HG03108 (cell line): ENCODE results near the gene GEN1.

Source experiments
- ATAC-seq: cut with Tn5 transposase; IDR thresholded peaks from one replicate; pipeline ENCODE4 v1.9.1; 2021; ENCODE audit warnings: moderate library complexity; ENCODE audit not compliant: unreplicated experiment

Gene GEN1

DNA sequence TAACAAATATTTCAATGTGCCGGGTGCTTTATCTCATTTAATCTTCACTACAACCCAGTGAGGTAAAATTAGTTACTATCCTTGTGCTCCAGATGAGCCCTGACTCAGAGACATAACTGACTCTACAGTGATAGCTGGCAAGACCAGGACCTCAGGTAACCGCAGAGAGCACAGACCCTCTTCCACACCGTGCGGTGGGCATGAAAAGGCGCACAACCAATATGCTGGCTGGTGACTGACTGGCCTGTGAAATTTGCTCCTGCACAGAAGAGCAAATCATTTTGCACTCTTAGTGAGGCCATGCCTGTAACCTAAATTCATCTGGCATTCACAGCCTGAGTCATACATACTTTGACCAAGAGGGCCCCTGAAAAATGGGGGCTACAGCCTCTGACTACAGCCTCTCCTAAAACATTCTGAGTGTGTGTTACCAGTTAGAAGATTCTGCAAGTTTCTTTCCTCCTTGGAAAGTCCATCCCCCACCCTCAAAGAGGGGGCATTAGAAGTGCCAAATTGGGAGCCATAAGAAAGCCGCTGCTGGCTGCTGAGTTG lies 39.9 kb downstream of the GEN1 start:
- ATAC-seq, result no peak

DNA sequence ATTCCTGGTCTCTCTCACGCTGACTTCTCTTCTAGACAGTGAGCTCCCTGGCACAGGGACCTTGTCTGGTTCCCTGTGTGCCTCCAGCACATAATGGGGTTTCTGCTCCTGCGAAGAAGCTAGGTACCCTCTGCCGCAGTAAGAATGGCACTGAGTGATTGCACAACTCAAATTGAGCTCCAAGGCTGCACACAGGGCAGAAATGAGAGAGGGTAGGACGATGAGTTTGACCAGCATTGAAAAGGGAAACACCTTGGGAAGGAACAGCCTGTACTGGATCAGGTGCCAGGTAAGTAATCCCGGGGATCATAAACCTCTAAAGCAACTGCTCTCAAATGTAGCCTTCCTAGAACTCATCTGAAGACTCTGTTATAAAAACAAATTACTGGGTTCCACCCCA lies 41.4 kb downstream of the GEN1 start:
- ATAC-seq, result no peak

- no peak for ATAC-seq
Measured at GRCh38 chr2:17798338-17798737, 44.4 kb downstream of the GEN1 start.

DNA sequence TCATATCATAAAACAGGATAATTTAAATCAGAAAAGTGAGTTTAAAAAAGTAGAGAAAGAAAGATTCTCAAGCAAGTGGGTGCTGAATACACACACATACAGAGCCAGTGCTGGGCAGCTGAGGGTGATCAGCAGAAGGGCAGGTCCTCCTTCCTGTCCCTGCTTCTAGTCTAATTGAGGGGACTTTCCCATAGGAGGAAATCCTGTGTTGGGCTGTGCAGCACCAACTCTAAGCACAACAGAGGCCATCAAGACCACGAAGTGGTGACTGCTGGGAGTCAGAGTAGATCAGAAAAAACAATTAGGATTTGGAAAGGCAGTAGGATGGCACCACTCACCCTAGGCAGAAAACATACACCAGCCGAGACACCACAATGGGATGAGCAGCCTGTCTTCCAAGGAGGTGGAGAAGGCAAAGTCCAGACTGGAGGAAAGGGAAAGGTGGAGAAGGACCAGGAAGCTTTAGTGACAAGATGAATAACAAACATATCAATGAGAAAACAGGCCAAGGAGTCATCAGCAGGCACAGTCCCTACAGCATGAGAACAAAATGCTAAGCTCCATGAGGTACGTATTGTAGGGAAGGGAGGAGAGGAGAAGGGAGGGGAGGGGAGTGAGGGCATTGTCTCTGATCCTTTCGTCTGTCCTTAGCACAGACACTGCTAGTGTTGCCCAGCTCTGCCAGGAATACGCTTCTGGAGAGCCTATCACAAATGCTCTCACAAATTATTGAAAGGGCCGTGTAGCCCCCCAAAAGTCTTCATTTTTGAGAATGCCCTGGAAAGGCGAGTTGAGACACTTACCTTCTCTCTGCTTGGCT lies 45.6 kb downstream of the GEN1 start:
- ATAC-seq, result no peak

DNA sequence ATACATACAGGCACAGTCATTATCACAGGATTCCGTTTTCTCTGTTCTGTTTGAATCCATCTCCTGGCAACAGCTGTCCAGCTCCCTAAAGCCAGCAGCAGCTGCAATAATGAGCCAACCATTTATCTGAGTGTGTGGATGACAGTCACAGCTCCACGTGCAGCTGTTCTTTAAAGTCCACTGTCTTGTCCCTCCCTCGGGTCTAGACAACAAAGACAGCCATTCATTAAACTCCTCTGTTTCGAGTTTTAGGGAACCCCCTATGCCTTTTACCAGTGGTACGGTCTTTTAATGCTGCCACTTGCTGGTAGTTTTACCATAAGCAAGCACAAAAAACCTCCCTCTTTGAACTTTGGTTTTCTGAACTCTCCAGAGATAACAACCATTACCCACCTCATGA lies 46.3 kb downstream of the GEN1 start:
- ATAC-seq, result no peak

DNA sequence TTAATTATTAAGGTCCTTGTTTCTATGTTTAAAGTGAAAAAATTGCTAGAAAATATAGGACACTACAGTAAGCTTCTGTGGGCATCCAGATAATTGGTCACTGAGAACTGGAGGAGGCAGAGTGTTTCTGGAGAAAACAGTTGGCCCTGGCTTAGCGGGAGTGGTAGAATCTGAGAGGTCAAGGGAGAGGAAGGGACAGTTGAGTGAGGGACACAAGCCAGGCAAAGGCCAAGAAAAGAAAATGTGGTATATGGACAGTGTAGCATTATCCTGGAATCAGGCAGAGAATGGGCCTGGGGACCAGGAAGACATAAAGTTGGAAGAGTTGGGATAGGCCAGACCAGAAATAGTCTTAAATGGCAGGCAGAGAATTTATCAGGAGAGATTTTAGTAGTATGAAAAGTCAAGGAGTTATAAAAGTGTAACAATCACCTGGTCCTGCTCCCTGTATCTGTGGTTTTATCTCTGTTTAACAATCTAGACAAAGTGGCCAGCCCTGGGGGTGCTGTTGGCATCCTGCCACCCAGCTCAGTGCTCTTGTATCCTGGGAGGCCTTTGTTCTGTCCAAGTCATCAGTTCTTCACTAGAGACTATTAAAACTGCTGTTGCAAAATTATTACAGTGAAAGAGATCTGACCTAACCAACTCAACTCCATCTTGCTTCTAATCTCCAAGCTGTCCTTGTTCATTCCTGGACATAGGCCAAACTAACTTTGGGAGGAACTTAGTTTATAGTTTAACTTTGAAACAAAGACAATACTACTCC lies 46.9 kb downstream of the GEN1 start:
- ATAC-seq, result no peak

GRCh38 chr2:17803497-17803896 lies 49.6 kb downstream of the GEN1 start:
- no peak for ATAC-seq

- ATAC-seq, result peak; percentile 69
Measured at GRCh38 chr2:17804358-17804757, 50.4 kb downstream of the GEN1 start.

DNA sequence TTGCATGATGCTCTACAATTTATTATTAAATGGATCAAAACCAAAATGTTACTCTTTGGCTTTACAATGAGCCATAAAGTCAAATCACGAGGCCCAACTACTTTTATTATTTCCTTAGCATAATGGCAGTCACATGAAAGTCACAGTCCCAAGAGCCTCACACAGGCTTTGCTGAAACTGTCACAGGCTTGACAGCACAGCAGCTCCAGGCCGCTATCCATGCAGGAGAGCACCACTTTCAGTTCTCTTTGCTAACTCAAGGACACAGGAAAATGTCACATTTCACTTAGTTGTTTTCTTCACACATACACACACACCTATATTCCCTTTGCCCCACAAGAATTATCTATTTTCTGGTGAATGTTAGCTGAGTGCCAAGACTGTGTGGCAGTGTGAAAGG lies 51.2 kb downstream of the GEN1 start:
- ATAC-seq, result peak; percentile 32

DNA sequence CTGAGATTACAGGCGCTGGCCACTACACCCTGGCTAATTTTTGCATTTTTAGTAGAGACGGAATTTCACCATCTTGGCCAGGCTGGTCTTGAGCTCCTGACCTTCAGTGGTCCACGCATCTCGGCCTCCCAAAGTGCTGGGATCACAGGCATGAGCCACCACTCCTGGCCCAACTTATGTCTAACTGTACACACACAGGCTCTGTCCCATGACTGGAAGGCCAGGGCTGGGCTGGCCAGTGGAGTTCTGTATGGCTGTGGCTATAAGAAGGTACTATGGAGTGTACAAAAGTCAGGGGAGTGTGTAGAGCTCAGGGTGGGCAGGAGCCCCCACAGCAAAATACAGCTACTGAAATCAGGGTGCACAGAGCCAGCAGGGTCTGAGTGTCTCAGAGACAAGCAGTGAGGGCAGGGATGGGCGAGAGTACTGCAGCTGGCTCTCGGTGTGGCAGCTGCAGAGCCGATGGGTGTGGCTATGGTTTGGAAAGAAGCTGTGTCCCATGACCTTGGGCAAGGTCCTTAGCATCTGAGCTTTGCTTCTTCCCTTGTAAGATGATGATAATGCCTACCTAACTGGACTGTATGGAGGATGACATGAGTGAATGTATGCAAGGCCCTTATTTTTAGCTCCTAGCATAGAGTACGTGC lies 51.9 kb downstream of the GEN1 start:
- no peak for ATAC-seq

DNA sequence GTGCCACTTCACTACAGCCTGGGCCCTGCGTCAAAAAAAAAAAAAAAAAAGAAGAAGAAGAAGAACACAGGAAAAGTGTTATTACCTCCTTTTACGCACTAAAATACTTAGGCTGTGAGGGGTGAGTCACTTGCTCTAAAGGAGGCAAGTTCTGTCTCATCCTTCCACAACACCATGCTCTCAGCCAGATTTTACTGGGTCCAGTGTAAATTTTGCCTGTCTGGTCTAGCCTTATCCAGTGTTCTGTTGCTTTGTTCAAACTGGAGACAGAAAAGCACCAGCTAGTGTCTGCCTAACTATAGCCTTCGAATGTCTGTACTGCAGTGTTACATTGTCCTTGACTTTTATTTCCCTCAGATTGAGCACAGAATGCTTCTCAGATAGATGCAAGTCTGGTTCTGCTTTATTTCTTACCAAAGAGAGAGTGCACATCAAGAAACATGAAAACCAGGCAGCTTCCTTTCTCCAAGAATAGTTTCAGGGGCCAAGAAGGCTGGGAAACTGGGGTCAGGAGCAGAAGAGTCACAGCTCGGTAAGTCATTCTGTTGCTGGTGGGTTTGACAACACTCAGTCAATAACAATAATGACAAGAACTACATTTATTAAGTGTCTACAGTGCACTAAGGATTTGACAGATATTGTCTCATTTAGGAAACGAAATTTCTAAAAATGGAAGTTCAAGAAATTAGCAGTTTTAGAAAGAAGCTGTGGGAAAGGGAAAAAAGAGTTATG lies 59.2 kb downstream of the GEN1 start:
- ATAC-seq, result peak; percentile 29

GRCh38 chr2:17813742-17814473 lies 60.0 kb downstream of the GEN1 start:
- ATAC-seq, result peak; percentile 84

DNA sequence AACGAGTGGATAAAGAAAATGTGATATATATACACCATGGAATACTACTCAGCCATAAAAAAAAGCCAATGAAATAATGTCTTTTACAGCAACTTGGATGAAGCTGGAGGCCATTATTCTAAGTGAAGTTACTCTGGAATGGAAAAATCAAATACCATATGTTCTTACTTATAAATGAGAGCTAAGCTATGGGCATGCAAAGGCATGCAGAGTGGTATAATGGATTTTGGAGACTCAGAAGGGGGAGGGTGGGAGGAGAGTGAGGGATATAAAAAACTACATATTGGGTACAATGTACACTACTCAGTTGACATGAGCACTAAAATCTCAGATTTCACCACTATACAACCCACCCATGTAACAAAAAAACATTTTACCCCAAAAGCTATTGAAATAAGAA lies 60.7 kb downstream of the GEN1 start:
- ATAC-seq, result no peak

DNA sequence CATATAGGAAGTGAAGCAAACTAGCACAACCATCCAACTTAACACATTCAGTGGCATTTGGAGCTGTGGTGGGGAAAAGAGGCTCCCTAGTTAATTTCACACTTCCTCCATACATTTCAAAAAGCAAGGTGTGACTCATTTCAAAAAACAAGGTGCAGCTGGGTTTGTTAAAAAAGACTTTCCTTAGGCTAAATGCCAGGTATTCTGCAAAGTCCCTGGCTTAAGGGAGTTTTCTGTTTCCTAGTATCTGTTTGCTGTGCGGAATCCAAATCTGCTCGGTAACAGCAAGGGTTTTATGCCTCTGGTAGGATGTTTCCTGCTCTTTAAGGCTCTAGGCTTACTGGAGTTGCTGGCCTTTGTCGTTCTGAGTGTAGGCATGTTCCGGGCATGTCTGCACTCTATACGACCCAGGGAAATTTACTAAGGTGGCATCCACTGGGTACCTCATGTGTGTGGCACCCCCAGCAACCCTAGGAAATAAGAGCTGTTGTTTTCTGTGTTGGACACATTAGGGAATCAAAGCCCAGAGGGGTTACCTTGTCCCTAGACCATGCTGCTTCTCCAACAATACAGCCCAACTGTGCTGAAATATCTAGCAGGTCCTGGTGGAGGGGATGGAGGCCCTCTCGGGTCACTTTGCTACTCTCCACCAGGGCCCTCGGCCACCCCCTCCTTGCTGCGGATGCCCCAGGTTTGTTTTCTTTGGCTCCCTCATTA lies 61.7 kb downstream of the GEN1 start:
- ATAC-seq, result peak; percentile 28

GRCh38 chr2:17816396-17817245 lies 62.7 kb downstream of the GEN1 start, which contains the start of gene MSGN1:
TSS of gene MSGN1 (plus strand) at chr2:17816460. CDS start at chr2:17816519, 59 bp downstream.
- ATAC-seq, result no peak

- no peak for ATAC-seq
Measured at GRCh38 chr2:17818235-17818815, 64.4 kb downstream of the GEN1 start.

GRCh38 chr2:17821080-17821479 lies 67.1 kb downstream of the GEN1 start:
- ATAC-seq, result no peak
